ENCODE data around the gene FAM120A. TPM values are rescaled to one million over a fixed set of nuclear protein-coding genes. Genes with fewer than 3 reads are reported as not detected.

Gene FAM120A
- total and polyA plus RNA-seq, 11 donors: 37.9 to 123 (median 113) TPM

GRCh38 chr9:93612052-93612795, 160.7 kb downstream of the FAM120A start:
- no peaks in the 10 kb centered on the region for H3K27me3 ChIP-seq
- no peak for DNase-seq
- no peak overlapping the region for H3K27ac ChIP-seq
- peaks cover 0 to 26% (median 15%) of the 10 kb centered on the region in 12 donors for H3K4me1 ChIP-seq
- no peaks in the 10 kb centered on the region for H3K36me3 ChIP-seq
- WGBS, 4 donors: 59 to 69% (median 66%) methylated on average over 2 of the region's 2 CpGs
- no peak overlapping the region for H3K4me3 ChIP-seq
- TF ChIP-seq CTCF (IDR thresholded peaks at IDR 0.05) (no peak), POLR2A (IDR thresholded peaks at IDR 0.05) (no peak)
- intact Hi-C loops (cut with DNase I): no loop called here
- no peak for ATAC-seq
- peaks cover 0 to 38% (median 17%) of the 10 kb centered on the region in 12 donors for H3K9me3 ChIP-seq

DNA sequence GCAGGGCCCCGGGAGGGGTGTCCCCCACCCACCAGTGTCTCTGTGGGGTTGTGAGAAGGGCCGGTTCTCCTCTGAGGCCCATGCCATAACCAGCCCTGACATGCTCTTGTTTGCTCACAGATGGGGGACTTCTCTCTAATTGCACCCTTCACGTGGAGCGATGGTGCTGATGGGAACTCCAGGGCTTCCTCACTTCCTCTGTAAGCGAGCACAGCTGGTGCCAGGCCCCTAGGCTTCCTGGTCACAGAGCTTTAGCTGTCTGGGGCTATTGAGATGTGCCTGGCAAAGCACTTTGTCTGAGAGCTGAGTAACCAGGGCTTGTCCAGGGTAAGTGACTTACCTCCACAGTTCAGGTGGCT, 161.3 kb downstream of the FAM120A start:
- intact Hi-C loops (cut with DNase I): no loop called here
- H3K27me3 ChIP-seq: no peaks in the 10 kb centered on the region
- H3K36me3 ChIP-seq: no peaks in the 10 kb centered on the region
- TF ChIP-seq POLR2A (IDR thresholded peaks at IDR 0.05) (no peak), CTCF (IDR thresholded peaks at IDR 0.05) (no peak)
- peak in 3 of 4 donors; percentile 19 to 57 (median 48) for ATAC-seq
- WGBS, 4 donors: 59 to 69% (median 64%) methylated on average over 5 of the region's 5 CpGs
- H3K9me3 ChIP-seq: peaks cover 0 to 33% (median 16%) of the 10 kb centered on the region in 12 donors
- no peak overlapping the region for H3K27ac ChIP-seq
- DNase-seq: no peak
- H3K4me1 ChIP-seq: peaks cover 0 to 31% (median 20%) of the 10 kb centered on the region in 12 donors
- no peak overlapping the region for H3K4me3 ChIP-seq

DNA sequence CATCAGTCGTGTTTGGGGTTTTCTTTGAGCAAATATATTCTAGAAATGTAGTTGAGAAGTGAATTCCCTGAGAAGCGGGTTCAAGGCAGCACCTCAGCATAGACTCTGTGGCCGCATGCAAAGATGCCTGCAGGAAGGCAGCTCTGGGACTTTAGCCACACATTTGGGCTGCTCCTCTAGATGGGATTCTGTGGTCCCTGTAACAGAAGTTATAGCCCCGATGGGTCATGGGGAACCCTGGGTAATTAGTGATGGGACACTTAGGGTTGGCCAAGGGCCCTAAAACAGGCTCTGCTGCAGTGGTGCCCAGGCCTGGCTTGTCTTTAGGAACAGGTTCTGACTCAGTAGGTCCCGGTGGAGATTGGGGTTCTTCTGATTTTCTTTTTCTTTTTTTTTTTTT, 161.7 kb downstream of the FAM120A start:
- no peaks in the 10 kb centered on the region for H3K27me3 ChIP-seq
- WGBS, 4 donors: 91 to 93% (median 91%) methylated on average over 5 of the region's 5 CpGs
- DNase-seq (no peak), ATAC-seq (no peak)
- H3K36me3 ChIP-seq: no peaks in the 10 kb centered on the region
- TF ChIP-seq CTCF (IDR thresholded peaks at IDR 0.05): no peak
- TF ChIP-seq POLR2A (IDR thresholded peaks at IDR 0.05): no peak
- peaks cover 0 to 34% (median 20%) of the 10 kb centered on the region in 12 donors for H3K4me1 ChIP-seq
- intact Hi-C loops (cut with DNase I): no loop called here
- H3K27ac ChIP-seq: no peak overlapping the region
- H3K9me3 ChIP-seq: peaks cover 0 to 29% (median 14%) of the 10 kb centered on the region in 12 donors
- H3K4me3 ChIP-seq: no peak overlapping the region

- 58 to 91% (median 76%) methylated on average over 3 of the region's 3 CpGs for WGBS, 4 donors
- DNase-seq (no peak), ATAC-seq (peak in 1 of 4 donors; percentile 11)
- intact Hi-C loops (cut with DNase I): no loop called here
- H3K27ac ChIP-seq: no peak overlapping the region
- H3K4me1 ChIP-seq: peaks cover 0 to 34% (median 20%) of the 10 kb centered on the region in 12 donors
- H3K27me3 ChIP-seq: no peaks in the 10 kb centered on the region
- TF ChIP-seq POLR2A (IDR thresholded peaks at IDR 0.05): no peak
- no peaks in the 10 kb centered on the region for H3K36me3 ChIP-seq
- peaks cover 0 to 22% (median 14%) of the 10 kb centered on the region in 12 donors for H3K9me3 ChIP-seq
- H3K4me3 ChIP-seq: no peak overlapping the region
Observed at GRCh38 chr9:93613791-93614190, 162.3 kb downstream of the FAM120A start.
